GM12801 (cell line): ENCODE data around the gene SUB1.

Experiments
- TF ChIP-seq, protein P1 (sequence below): IDR thresholded peaks from one replicate; pipeline ENCODE4 v1.5.1; 2011; ENCODE audit warnings: control low read depth; ENCODE audit not compliant: insufficient read length; ENCODE audit errors: extremely low read depth

SUB1 gene

DNA sequence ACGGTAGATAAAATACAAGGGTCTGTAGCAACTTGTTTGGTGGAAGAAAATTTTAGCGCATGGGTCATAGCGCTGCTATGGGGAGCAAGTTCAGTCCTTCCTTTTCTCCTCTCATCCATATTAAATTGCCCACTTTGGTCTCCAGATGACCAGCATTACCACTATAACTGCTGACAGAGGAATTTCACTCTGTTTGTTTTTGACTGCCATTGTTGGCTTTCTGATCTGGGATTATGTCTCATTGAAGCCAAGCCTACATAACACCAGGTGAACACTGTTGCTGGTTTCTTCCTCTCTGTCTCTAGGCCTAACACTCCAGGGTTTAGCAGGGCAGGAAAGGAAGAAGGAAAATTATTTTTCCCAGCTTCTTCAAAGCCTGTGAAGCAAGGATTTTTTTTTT is 6.6 kb upstream of the SUB1 start:
- TF ChIP-seq, protein P1, sequence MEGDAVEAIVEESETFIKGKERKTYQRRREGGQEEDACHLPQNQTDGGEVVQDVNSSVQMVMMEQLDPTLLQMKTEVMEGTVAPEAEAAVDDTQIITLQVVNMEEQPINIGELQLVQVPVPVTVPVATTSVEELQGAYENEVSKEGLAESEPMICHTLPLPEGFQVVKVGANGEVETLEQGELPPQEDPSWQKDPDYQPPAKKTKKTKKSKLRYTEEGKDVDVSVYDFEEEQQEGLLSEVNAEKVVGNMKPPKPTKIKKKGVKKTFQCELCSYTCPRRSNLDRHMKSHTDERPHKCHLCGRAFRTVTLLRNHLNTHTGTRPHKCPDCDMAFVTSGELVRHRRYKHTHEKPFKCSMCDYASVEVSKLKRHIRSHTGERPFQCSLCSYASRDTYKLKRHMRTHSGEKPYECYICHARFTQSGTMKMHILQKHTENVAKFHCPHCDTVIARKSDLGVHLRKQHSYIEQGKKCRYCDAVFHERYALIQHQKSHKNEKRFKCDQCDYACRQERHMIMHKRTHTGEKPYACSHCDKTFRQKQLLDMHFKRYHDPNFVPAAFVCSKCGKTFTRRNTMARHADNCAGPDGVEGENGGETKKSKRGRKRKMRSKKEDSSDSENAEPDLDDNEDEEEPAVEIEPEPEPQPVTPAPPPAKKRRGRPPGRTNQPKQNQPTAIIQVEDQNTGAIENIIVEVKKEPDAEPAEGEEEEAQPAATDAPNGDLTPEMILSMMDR: no peak

DNA sequence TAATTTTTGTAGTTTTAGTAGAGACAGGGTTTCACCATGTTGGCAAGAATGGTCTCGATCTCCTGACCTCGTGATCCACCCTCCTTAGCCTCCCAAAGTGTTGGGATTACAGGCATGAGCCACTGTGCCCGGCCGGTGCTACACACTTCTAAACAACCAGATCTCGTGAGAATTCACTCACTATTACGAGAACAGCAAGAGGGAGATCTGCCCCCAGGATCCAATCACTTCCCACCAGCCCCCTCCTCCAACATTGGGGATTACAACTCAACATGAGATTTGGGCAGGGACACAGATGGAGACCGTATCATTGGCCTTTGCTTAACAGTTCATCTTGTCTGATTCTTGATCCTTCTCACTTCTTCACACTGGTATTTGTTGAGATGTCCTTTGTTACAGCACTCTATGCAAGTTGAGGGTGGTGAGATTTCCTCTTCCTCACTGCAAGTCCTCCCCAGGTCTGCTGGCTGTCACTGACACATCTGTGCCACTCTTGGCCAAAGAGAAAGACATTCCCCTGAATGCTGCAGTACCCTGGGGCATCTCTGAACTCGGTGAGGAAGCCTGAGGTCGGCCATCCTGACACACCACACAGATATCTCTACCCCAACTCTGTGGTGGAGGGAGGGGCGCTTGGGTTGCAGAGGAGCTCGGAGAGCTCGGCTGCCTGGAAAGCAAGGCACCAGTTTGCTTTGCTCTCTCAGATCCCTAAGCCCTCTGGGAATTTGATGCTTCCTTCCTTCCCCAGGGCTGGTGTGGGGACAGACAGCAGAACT is 4.2 kb upstream of the SUB1 start:
- TF ChIP-seq, protein P1: no peak

DNA sequence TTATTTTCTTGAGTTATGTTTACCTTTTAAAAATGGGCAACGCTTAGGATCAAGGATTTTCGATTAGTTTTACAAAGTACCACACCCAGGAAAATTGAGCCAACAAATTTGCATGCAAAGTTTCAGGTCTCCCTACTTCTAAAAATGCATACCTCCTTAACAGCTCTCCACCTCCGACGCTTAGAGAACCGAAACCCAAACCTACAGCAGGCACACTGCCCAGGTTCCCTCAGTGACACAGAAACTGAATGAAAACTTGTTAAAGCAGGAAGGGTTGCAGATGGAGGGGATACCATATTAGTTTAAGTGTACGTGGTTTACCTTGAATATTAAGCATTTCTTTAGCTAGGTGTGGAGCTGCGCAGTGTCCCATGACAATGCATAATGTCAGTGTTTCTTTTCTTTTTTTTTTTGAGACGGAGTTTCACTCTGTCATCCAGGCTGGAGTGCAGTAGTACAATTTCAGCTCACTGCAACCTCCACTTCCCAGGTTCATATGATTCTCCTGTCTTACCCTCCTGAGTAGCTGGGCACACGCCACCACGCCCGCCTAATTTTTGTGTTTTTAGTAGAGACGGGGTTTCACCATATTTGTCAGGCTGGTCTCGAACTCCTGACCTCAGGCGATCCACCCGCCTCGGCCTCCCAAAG is 1.6 kb upstream of the SUB1 start:
- TF ChIP-seq, protein P1: no peak

DNA sequence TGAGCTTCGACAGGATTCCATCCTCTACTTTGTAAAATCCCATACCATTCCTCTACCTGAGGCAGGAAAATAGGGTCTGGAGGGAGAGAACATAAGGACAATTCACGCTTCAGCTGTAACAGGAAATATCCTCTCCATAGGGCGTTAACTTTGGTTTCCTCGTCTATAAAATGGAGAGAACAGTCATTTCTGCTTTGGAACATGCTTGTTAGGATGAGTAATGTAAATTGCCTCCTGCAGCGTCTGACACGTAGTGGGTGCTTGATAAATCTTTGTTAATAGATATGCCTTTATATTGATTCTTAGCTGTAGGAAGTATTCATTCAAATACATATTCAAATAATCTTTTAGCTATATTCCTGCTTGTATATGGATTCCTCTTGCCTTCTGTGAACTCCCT is 711 bp upstream of the SUB1 start:
- TF ChIP-seq, protein P1: no peak

DNA sequence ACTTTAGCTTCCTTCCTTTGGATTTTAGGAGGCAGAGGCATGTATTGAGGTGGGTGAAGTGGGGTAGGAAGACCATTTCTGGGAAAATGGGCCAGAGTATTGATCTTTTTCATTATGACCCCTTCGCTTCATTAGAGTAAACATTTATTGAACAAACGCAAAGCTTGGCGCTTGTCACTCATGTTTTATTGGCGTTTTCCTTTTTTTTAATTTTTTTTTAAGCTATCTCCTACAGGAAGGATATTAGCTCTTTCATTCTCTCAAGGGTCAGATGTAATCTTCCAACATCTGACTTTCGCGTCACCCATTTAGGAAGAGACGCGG is 273 bp upstream of the SUB1 start:
- TF ChIP-seq, protein P1: no peak

DNA sequence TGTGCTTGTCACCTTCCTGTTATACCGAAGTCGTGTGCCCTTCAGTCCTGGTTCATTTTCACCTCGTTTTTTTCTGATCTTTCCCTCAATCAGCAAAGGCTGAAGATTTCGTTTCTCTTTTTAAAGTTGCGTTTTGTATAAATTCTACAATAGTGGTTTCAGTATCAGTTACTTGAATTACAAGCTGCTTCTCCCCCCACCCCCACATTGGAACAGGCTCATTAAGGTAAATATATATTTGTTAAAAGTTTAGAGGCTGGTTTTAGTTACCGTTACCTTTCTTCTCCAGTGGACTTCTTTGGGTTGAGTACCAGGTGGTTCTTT is 881 bp downstream of the SUB1 start:
- TF ChIP-seq, protein P1: no peak

DNA sequence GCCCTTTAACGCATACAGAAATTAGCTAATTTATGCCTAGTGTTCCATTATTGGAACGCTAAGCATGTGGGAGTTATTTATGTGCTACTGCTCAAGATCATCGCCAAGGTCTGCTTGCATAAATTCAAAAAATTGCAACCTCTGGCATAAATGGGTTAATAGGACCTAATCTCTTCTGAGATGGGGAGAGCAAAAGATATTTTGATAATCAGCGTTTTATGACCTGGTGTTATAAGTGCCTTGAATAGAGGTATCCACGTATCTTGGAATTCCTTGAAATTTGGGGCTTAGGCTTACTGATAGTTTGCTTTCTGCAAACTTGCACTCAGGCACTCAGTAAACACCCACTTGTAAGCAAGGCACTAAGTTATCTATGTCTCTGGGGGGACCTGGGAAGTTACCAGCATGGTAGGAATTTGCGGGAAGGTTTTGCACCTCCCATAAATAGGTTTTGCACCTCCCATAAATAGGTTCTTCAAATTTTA is 1.8 kb downstream of the SUB1 start:
- TF ChIP-seq, protein P1: no peak
